Ascending aorta (tissue), 2 donors: Measurements from ENCODE around the gene GIT2. TPM values are rescaled to one million over a fixed set of nuclear protein-coding genes. Genes with fewer than 3 reads are reported as not detected.

ENCODE experiments used
- DNase-seq, 2 donors: peaks; one replicate each; pipeline ENCODE4 v3.0.0-alpha.2; 2019; ENCODE audit warnings: low spot score in 2 of 2
- H3K27ac ChIP-seq, 2 donors: fragments of 200-600 bp; sonication (generic); one replicate each; pipeline ENCODE4 v1.5.1; 2016 to 2017; ENCODE audit warnings: mild to moderate bottlenecking in 1 of 2
- H3K27me3 ChIP-seq: fragments of 200-600 bp; sonication (generic); one replicate; pipeline ENCODE4 v1.5.1; 2017
- H3K36me3 ChIP-seq, 2 donors: fragments of 200-600 bp; sonication (generic); one replicate each; pipeline ENCODE4 v1.5.1; 2016
- H3K4me1 ChIP-seq, 2 donors: fragments of 200-600 bp; sonication (generic); one replicate each; pipeline ENCODE4 v1.5.1; 2016 to 2017; ENCODE audit warnings: mild to moderate bottlenecking in 1 of 2
- H3K4me3 ChIP-seq, 2 donors: fragments of 200-600 bp; sonication (generic); one replicate each; pipeline ENCODE4 v1.5.1; 2016 to 2017; ENCODE audit warnings: mild to moderate bottlenecking in 1 of 2
- H3K9me3 ChIP-seq, 2 donors: fragments of 200-600 bp; sonication (generic); one replicate each; pipeline ENCODE4 v1.5.1; 2016
- intact Hi-C: fragments of 100-400 bp; cut with DNase I; formaldehyde crosslinking; loops from one replicate; pipeline ENCODE4 v1.15.1; 2023
- total RNA-seq: library from RNA; depleted of rRNA; stranded (reverse); fragments of >200 nt; gene quantifications from one replicate; pipeline ENCODE4 v1.1.0, GENCODE V29; 2016
- TF ChIP-seq, protein P1 (sequence below), 3 experiments: fragments of 200-600 bp in 2 of 3; fragments of 450-650 bp in 1 of 3; sonication (generic) in 2 of 3; IDR thresholded peaks; one replicate each; pipeline ENCODE4 v1.5.1; 2016 to 2019; ENCODE audit warnings: antibody characterized with exemption in 3 of 3, mild to moderate bottlenecking in 1 of 3, moderate library complexity in 1 of 3

The GIT2 gene
- total RNA-seq, 1 donor from 2014 or later, result 44.9 TPM

DNA sequence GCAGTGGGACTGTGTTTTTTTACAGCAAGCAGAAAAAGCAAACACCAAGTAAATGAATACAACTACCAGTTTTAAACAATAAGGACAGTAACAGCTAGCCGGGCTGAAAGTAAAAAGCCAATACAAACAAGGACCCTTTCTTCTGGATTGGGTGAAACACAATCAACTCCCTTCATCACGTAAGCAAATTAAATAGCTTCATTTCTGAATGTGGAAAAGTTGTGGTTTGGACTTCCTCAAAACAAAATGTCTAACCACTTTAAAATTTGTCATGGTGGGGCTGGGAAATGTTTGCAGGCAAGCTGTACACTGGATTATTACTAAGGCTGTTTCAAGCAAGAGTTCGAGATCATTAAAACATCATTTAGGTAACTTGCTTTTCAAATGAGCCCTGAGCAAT is 48.6 kb downstream of the GIT2 start:
- H3K27me3 ChIP-seq, result no peaks in the 10 kb centered on the region
- H3K4me3 ChIP-seq, result no peak overlapping the region
- intact Hi-C loops, result no loop called here
- DNase-seq, result no peak
- no peaks in the 10 kb centered on the region for H3K9me3 ChIP-seq
- TF ChIP-seq, protein P1, sequence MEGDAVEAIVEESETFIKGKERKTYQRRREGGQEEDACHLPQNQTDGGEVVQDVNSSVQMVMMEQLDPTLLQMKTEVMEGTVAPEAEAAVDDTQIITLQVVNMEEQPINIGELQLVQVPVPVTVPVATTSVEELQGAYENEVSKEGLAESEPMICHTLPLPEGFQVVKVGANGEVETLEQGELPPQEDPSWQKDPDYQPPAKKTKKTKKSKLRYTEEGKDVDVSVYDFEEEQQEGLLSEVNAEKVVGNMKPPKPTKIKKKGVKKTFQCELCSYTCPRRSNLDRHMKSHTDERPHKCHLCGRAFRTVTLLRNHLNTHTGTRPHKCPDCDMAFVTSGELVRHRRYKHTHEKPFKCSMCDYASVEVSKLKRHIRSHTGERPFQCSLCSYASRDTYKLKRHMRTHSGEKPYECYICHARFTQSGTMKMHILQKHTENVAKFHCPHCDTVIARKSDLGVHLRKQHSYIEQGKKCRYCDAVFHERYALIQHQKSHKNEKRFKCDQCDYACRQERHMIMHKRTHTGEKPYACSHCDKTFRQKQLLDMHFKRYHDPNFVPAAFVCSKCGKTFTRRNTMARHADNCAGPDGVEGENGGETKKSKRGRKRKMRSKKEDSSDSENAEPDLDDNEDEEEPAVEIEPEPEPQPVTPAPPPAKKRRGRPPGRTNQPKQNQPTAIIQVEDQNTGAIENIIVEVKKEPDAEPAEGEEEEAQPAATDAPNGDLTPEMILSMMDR (IDR thresholded peaks at IDR 0.05), result no peak
- H3K4me1 ChIP-seq, result peaks cover 13 to 26% of the 10 kb centered on the region in 2 donors
- H3K27ac ChIP-seq, result peak overlapping the region; percentile 54 to 69
- H3K36me3 ChIP-seq, result peaks cover 10 to 19% of the 10 kb centered on the region in 2 donors

DNA sequence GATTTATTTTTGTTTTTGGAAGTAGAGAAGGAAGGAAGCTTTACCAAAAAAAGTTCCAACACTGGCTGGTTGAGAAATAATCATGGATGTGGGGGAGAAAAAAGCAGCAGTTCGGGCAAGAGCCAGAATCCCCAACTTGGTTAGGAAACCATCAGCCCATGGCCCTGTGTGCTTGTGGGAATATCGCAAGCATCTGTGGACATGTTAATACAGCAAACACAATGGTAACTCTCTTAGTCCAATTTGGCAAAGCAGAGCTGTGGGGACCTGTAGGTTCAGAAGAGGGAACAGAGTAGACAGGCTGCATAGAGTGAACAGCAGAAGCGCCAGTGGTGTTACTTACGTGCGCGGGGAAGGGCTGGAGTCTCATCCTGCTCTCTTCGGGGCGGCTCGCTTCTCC is 49.3 kb downstream of the GIT2 start:
- DNase-seq, result no peak
- TF ChIP-seq, protein P1 (IDR thresholded peaks at IDR 0.05), result no peak
- H3K27ac ChIP-seq, result peak overlapping the region; percentile 54 to 69
- no peak overlapping the region for H3K4me3 ChIP-seq
- H3K36me3 ChIP-seq, result peaks cover 13 to 14% of the 10 kb centered on the region in 2 donors
- peaks cover 9 to 22% of the 10 kb centered on the region in 2 donors for H3K4me1 ChIP-seq
- H3K27me3 ChIP-seq, result no peaks in the 10 kb centered on the region
- intact Hi-C loops, result no loop called here
- H3K9me3 ChIP-seq, result no peaks in the 10 kb centered on the region

DNA sequence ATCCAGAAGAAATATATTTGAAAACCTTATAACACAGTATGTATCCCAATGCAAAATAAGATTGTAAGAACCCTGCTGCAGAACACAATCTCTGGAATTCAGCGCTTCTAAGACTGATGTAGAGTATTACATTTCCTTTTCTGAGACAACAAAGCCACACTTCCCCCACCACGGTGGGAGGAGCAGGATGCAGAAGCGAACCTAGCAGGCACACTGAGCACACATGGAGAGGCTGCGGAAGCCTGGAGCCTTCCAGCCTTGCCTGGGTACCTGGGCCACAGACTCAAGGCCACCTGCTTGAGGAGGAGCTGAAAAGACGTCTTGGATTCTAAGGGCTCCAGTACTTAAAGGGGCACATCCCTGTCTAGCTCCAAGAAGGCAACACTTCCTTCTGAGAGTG is 49.7 kb downstream of the GIT2 start:
- Histone ChIP-seq H3K4me1 (peaks cover 5 to 18% of the 10 kb centered on the region in 2 donors), H3K36me3 (peaks cover 9 to 10% of the 10 kb centered on the region in 2 donors)

DNA sequence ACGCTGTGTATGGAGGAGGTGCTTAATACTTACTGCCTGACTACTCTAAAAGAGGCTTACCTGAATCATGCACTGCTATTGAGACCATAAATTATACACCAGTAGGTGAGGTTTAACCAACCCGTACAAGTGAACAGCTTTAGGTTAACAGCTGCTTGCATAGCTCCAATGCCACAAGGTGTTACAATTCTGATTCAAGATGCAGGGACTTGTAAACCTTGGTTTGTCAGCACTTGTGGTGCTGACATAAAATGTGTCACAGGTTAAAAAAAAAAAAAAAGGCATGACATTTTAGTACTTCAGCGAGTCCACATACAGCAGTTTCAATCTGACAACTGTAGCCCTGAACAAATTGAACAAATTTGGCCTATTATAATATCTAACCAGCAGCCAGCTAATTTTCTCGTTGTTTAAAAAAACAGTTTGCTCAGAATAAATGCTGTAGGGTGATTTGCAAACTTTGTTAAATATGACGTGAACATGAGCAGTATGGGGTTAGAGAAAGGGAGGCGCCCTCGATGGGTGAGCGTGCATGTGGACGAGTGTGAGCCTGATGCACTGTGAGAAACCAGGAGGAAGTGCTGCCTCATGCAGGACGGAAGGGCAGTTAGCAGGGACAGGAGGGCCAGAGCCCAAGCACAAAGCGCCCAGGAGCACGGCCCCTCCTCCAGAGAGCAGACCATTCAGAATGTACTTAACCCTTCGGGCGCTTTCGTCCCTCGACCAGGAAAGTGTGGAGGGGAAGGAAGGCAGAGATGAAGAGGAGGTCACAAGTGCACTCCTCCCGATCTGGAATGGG is 51.4 kb downstream of the GIT2 start:
- Histone ChIP-seq H3K36me3 (peaks cover 5% of the 10 kb centered on the region in 2 donors), H3K9me3 (no peaks in the 10 kb centered on the region), H3K4me3 (no peak overlapping the region), H3K4me1 (peaks cover 3 to 9% of the 10 kb centered on the region in 2 donors), H3K27me3 (no peaks in the 10 kb centered on the region), H3K27ac (peak overlapping the region in 1 of 2 donors; percentile 18)
- no peak for DNase-seq
- TF ChIP-seq, protein P1 (IDR thresholded peaks at IDR 0.05), result no peak
- intact Hi-C loops, result no loop called here

More for the DNA sequence above, 49.7 kb downstream of the GIT2 start:
- DNase-seq, result no peak
- Histone ChIP-seq H3K9me3 (no peaks in the 10 kb centered on the region), H3K27ac (peak overlapping the region; percentile 54 to 69), H3K27me3 (no peaks in the 10 kb centered on the region), H3K4me3 (no peak overlapping the region)
- TF ChIP-seq, protein P1 (IDR thresholded peaks at IDR 0.05), result no peak
- intact Hi-C loops, result no loop called here

DNA sequence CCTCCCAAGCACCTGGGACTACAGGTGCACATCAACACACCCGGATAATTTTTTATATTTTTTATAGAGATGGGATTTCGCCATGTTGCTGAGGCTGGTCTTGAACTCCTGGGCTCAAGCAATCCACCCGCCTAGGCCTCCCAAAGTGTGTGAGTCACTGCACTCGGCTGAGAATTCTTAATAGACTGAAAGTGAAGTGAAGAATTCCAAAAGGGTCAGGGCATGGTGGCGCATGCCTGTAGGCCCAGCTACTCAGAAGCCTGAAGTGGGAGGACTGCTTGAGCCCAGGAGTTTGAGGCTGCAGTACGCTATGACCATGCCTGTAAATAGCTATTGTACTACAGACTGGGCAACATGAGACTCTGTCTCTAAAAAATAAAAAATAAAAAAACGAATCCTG is 52.4 kb downstream of the GIT2 start:
- intact Hi-C loops, result no loop called here
- Histone ChIP-seq H3K4me1 (peaks cover 3 to 6% of the 10 kb centered on the region in 2 donors), H3K4me3 (no peak overlapping the region), H3K36me3 (peaks cover 9 to 10% of the 10 kb centered on the region in 2 donors), H3K9me3 (no peaks in the 10 kb centered on the region), H3K27ac (no peak overlapping the region), H3K27me3 (no peaks in the 10 kb centered on the region)
- TF ChIP-seq, protein P1 (IDR thresholded peaks at IDR 0.05), result no peak
- DNase-seq, result no peak
